ENCODE measurements around the gene LMCD1.

DNA sequence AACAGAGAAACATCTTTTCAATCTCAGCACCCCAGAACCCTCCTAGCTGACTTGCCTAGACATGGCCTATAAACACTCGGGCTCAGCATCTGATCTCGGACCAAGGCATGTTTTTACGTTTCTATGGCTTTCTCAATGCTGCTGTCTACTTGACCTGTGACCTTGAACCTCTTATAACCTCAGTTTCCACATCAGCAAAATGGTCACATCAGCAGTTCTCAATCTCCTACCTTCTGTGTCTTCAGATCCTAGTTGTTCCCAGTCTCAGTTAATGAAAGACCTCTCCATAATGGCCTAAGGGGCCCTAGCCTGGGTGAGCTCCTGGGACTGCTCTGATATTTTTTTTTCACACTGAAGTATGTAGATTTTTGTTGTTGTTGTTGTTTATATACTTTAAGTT lies 103.4 kb downstream of the LMCD1 start:
- no peak for TF ChIP-seq EZH2phosphoT487 (IDR thresholded peaks at IDR 0.05; ENCODE audit: unreplicated experiment)
- TF ChIP-seq, protein P1, sequence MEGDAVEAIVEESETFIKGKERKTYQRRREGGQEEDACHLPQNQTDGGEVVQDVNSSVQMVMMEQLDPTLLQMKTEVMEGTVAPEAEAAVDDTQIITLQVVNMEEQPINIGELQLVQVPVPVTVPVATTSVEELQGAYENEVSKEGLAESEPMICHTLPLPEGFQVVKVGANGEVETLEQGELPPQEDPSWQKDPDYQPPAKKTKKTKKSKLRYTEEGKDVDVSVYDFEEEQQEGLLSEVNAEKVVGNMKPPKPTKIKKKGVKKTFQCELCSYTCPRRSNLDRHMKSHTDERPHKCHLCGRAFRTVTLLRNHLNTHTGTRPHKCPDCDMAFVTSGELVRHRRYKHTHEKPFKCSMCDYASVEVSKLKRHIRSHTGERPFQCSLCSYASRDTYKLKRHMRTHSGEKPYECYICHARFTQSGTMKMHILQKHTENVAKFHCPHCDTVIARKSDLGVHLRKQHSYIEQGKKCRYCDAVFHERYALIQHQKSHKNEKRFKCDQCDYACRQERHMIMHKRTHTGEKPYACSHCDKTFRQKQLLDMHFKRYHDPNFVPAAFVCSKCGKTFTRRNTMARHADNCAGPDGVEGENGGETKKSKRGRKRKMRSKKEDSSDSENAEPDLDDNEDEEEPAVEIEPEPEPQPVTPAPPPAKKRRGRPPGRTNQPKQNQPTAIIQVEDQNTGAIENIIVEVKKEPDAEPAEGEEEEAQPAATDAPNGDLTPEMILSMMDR (conservative IDR thresholded peaks at IDR 0.05; ENCODE audit: low read depth in 2 of 2) = no peak
- no peak for TF ChIP-seq EZH2 (IDR thresholded peaks at IDR 0.05; ENCODE audit: low read depth, unreplicated experiment)
- TF ChIP-seq POLR2AphosphoS5 (IDR thresholded peaks at IDR 0.05; ENCODE audit: low read depth) = no peak
- TF ChIP-seq CREB1 (CRISPR knock-in tag; IDR thresholded peaks at IDR 0.05; ENCODE audit: low read depth) = no peak
- no peak for TF ChIP-seq NANOG (IDR thresholded peaks at IDR 0.05; ENCODE audit: borderline replicate concordance)
- TF ChIP-seq, protein P2, sequence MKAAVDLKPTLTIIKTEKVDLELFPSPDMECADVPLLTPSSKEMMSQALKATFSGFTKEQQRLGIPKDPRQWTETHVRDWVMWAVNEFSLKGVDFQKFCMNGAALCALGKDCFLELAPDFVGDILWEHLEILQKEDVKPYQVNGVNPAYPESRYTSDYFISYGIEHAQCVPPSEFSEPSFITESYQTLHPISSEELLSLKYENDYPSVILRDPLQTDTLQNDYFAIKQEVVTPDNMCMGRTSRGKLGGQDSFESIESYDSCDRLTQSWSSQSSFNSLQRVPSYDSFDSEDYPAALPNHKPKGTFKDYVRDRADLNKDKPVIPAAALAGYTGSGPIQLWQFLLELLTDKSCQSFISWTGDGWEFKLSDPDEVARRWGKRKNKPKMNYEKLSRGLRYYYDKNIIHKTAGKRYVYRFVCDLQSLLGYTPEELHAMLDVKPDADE (IDR thresholded peaks at IDR 0.05) = no peak
- no peak for TF ChIP-seq STAT1 (IDR thresholded peaks at IDR 0.05; ENCODE audit: unreplicated experiment)

All from GM23338 (cell line).